Activated naive CD8-positive, alpha-beta T cell treated with anti-CD3 and anti-CD28 coated beads, Interleukin-2, amount 50 U/mL, for 24 hours (primary cell): ENCODE measurements around the gene CLCA4.

Experiments used
- ATAC-seq: fragments of 150-1000 bp; cut with Tn5 transposase; one replicate; pipeline ENCODE4 v1.10.0; 2021
- DNase-seq: peaks from one replicate; pipeline ENCODE4 v3.0.0; 2021
- H3K27ac Mint-ChIP-seq: one replicate; pipeline ENCODE4 v1.8.0; 2021; ENCODE audit warnings: mild to moderate bottlenecking, mixed read lengths
- H3K27me3 Mint-ChIP-seq: one replicate; pipeline ENCODE4 v1.8.0; 2021; ENCODE audit warnings: mixed read lengths
- H3K36me3 Mint-ChIP-seq: one replicate; pipeline ENCODE4 v1.8.0; 2021; ENCODE audit warnings: low read depth, mixed read lengths
- H3K4me1 Mint-ChIP-seq: one replicate; pipeline ENCODE4 v1.8.0; 2021; ENCODE audit warnings: mixed read lengths
- H3K4me3 Mint-ChIP-seq: one replicate; pipeline ENCODE4 v1.8.0; 2021; ENCODE audit warnings: mild to moderate bottlenecking, moderate library complexity, mixed read lengths
- H3K9me3 Mint-ChIP-seq: one replicate; pipeline ENCODE4 v1.8.0; 2021; ENCODE audit warnings: mixed read lengths

The CLCA4 gene

DNA sequence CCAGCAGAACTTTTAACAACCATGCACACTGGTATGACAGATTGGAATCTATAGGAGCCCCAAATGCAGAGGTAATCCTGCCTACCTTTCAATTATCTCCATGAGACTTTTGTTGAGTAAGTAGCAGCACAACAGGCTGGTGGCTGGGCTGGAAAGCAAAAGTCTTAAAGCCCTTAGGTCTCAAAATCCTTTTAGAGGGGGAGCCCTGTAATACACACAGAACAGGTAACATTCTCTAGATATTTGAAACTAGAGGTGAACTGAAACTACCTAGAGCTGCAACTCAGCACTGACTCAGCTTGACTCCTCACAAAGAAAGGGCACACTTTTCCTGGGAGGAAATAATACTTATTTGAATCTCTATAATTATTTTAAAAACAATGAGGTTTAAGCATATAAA lies 71.5 kb downstream of the CLCA4 start:
- peaks cover 11% of the 10 kb centered on the region for H3K4me1 Mint-ChIP-seq
- peaks cover 1% of the 10 kb centered on the region for H3K36me3 Mint-ChIP-seq
- DNase-seq (no peak), ATAC-seq (no peak)
- no peaks in the 10 kb centered on the region for H3K27me3 Mint-ChIP-seq
- H3K9me3 Mint-ChIP-seq = peaks cover 8% of the 10 kb centered on the region
- no peak overlapping the region for H3K4me3 Mint-ChIP-seq
- H3K27ac Mint-ChIP-seq = no peak overlapping the region

DNA sequence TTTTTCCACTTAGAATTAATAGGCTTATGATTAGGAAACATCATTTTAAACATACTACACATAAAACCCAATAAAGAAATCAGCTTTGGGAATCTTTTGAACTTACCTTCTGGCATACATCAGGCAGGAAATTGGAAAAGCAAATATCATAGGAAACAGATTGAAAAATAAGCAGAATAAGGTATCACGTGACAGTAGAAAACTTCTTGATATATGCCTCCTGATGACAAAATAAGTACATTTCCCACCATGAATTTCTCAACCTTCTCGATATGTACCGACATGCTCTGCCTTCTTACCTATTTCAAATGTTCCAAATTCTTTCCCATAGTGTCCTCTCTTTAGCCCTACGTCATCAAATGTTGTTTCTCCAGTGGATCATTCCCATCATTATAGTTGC lies 72.4 kb downstream of the CLCA4 start:
- H3K4me3 Mint-ChIP-seq = no peak overlapping the region
- peaks cover 11% of the 10 kb centered on the region for H3K4me1 Mint-ChIP-seq

DNA sequence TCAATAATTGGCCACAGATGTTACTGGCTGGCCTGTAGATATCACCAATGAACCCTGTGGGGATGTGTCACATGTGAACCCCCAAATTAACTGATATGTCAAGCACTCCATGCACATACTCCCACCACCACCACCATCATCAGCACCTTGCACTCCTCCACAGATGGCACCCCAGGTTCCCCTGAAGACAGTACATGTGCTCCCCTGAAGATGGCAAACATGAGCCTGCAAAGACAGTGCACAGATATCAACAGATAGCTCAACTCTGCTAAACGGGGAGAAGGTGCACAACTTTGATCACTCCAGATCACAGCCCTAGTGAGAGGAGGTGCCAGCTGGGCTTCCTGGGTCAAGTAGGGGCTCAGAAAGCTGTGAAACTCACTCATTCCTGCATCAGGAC lies 74.4 kb downstream of the CLCA4 start:
- H3K27me3 Mint-ChIP-seq = no peaks in the 10 kb centered on the region
- DNase-seq (no peak), ATAC-seq (no peak)
- peaks cover 2% of the 10 kb centered on the region for H3K36me3 Mint-ChIP-seq
- no peak overlapping the region for H3K4me3 Mint-ChIP-seq
- peaks cover 10% of the 10 kb centered on the region for H3K4me1 Mint-ChIP-seq
- peaks cover 5% of the 10 kb centered on the region for H3K9me3 Mint-ChIP-seq
- no peak overlapping the region for H3K27ac Mint-ChIP-seq

More for the DNA sequence above, 72.4 kb downstream of the CLCA4 start:
- Mint-ChIP-seq H3K27ac (no peak overlapping the region), H3K27me3 (no peaks in the 10 kb centered on the region), H3K9me3 (peaks cover 4% of the 10 kb centered on the region), H3K36me3 (no peaks in the 10 kb centered on the region)
- DNase-seq = no peak
- ATAC-seq = no peak
